HEK293T (cell line): Measurements from ENCODE around the gene CUBN.

Source experiments
- CTBP1 ChIP-seq: fragments of 450-650 bp; IDR thresholded peaks from 2 replicates; pipeline ENCODE4 v1.6.1; 2016; ENCODE audit warnings: borderline replicate concordance
- FOXK2 ChIP-seq: fragments of 450-650 bp; IDR thresholded peaks from 2 replicates; pipeline ENCODE4 v1.6.1; 2016; ENCODE audit warnings: mild to moderate bottlenecking
- SUZ12 ChIP-seq: fragments of 450-650 bp; IDR thresholded peaks from 2 replicates; pipeline ENCODE4 v1.6.1; 2016; ENCODE audit warnings: mild to moderate bottlenecking

- no peak for TF ChIP-seq CTBP1
- TF ChIP-seq FOXK2, result no peak
- TF ChIP-seq SUZ12, result no peak
Measured at GRCh38 chr10:16809074-16809718, 320.4 kb downstream of the CUBN start.
